MM.1S (cell line): Measurements from ENCODE around the gene ACOT13.
"Not testable (repeated sequence)": the region's sequence is repeated elsewhere in the genome, so short reads cannot be mapped to it uniquely, and the experiment has no call there.

Source experiments
- DNase-seq: peaks from one replicate; pipeline ENCODE4 v3.0.0-alpha.2; 2015
- H2AFZ ChIP-seq: fragments of 300-600 bp; sonication (generic); 2 replicates; pipeline ENCODE4 v1.6.0; 2016; ENCODE audit warnings: antibody characterized with exemption, low read length
- H3F3A ChIP-seq: fragments of 300-600 bp; sonication (generic); 2 replicates; pipeline ENCODE4 v1.6.1; 2016; ENCODE audit warnings: mild to moderate bottlenecking, antibody characterized with exemption, low read length, moderate library complexity, mixed read lengths; ENCODE audit not compliant: insufficient read depth
- H3K27ac ChIP-seq: fragments of 300-600 bp; sonication (generic); 2 replicates; pipeline ENCODE4 v1.5.1; 2016; ENCODE audit warnings: mild to moderate bottlenecking, low read length
- H3K27me3 ChIP-seq: fragments of 300-600 bp; sonication (generic); replicated peaks from 2 replicates; pipeline ENCODE4 v1.6.0; 2016; ENCODE audit warnings: low read length; ENCODE audit not compliant: insufficient read depth
- H3K36me3 ChIP-seq: fragments of 300-600 bp; sonication (generic); replicated peaks from 2 replicates; pipeline ENCODE4 v1.6.1; 2016; ENCODE audit warnings: mild to moderate bottlenecking, low read length, mixed read lengths; ENCODE audit not compliant: insufficient read depth
- H3K4me1 ChIP-seq: fragments of 300-600 bp; sonication (generic); 2 replicates; pipeline ENCODE4 v1.6.1; 2016; ENCODE audit warnings: low read length, mixed read lengths
- H3K4me2 ChIP-seq: fragments of 300-600 bp; sonication (generic); 2 replicates; pipeline ENCODE4 v1.6.0; 2016; ENCODE audit warnings: low read depth, low read length
- H3K4me3 ChIP-seq: fragments of 300-600 bp; sonication (generic); 2 replicates; pipeline ENCODE4 v1.5.1; 2016; ENCODE audit warnings: low read length, mixed read lengths
- H3K79me2 ChIP-seq: fragments of 300-600 bp; sonication (generic); 2 replicates; pipeline ENCODE4 v1.6.1; 2016; ENCODE audit warnings: mixed run types, low read length, mixed read lengths
- H3K9ac ChIP-seq: fragments of 300-600 bp; sonication (generic); 2 replicates; pipeline ENCODE4 v1.6.1; 2016; ENCODE audit warnings: low read length, mixed read lengths
- H3K9me2 ChIP-seq: fragments of 300-600 bp; sonication (generic); replicated peaks from 2 replicates; pipeline ENCODE4 v1.6.1; 2016; ENCODE audit warnings: mild to moderate bottlenecking, low read length, mixed read lengths; ENCODE audit not compliant: insufficient read depth
- H3K9me3 ChIP-seq: fragments of 300-600 bp; sonication (generic); replicated peaks from 2 replicates; pipeline ENCODE4 v1.6.1; 2016; ENCODE audit warnings: mild to moderate bottlenecking, low read length, mixed read lengths; ENCODE audit not compliant: insufficient read depth
- H4K20me1 ChIP-seq: fragments of 300-600 bp; sonication (generic); 2 replicates; pipeline ENCODE4 v1.6.1; 2016; ENCODE audit warnings: mild to moderate bottlenecking, low read length, moderate library complexity, mixed read lengths; ENCODE audit not compliant: insufficient read depth
- CTCF ChIP-seq: fragments of 300-600 bp; sonication (generic); IDR thresholded peaks from 2 replicates; pipeline ENCODE4 v1.5.1; 2016; ENCODE audit warnings: antibody characterized with exemption, low read length, mixed read lengths
- EZH2 ChIP-seq: fragments of 300-600 bp; sonication (generic); optimal IDR thresholded peaks from 2 replicates; pipeline ENCODE3; 2017; ENCODE audit warnings: low read depth, mild to moderate bottlenecking, antibody characterized with exemption, low read length, mixed read lengths
- EZH2phosphoT487 ChIP-seq: fragments of 300-600 bp; sonication (generic); IDR thresholded peaks from 2 replicates; pipeline ENCODE4 v1.6.1; 2018; ENCODE audit warnings: antibody characterized with exemption, low read length

Gene ACOT13

GRCh38 chr6:24673625-24674024, 6.7 kb downstream of the ACOT13 start:
- no peaks in the 10 kb centered on the region for H3K9me2 ChIP-seq
- H2AFZ ChIP-seq: no peak overlapping the region
- no peaks in the 10 kb centered on the region for H3K9me3 ChIP-seq
- no peak for DNase-seq
- no peak overlapping the region for H3K9ac ChIP-seq
- H3K4me1 ChIP-seq: no peaks in the 10 kb centered on the region
- H3K79me2 ChIP-seq: no peaks in the 10 kb centered on the region
- H3K27ac ChIP-seq: no peak overlapping the region
- H3K27me3 ChIP-seq: no peaks in the 10 kb centered on the region
- TF ChIP-seq EZH2 (no peak), CTCF (no peak), EZH2phosphoT487 (no peak)
- H3K36me3 ChIP-seq: no peaks in the 10 kb centered on the region
- no peak overlapping the region for H3K4me2 ChIP-seq
- no peaks in the 10 kb centered on the region for H4K20me1 ChIP-seq
- H3K4me3 ChIP-seq: no peak overlapping the region
- H3F3A ChIP-seq: no peaks in the 10 kb centered on the region

GRCh38 chr6:24678792-24679352, 12.0 kb downstream of the ACOT13 start:
- not testable (repeated sequence) for H3K27ac ChIP-seq, H3F3A ChIP-seq, H2AFZ ChIP-seq, H3K79me2 ChIP-seq, H3K4me1 ChIP-seq, H3K4me3 ChIP-seq, H3K36me3 ChIP-seq, H3K9ac ChIP-seq, H3K9me2 ChIP-seq, H3K9me3 ChIP-seq, DNase-seq, H3K27me3 ChIP-seq, H4K20me1 ChIP-seq, H3K4me2 ChIP-seq

GRCh38 chr6:24680582-24680981, 13.7 kb downstream of the ACOT13 start:
- DNase-seq: no peak
- Histone ChIP-seq H3K9me3 (no peaks in the 10 kb centered on the region), H3K79me2 (no peaks in the 10 kb centered on the region), H3F3A (no peaks in the 10 kb centered on the region), H3K4me1 (no peaks in the 10 kb centered on the region), H3K36me3 (no peaks in the 10 kb centered on the region), H3K4me2 (no peak overlapping the region), H3K27ac (no peak overlapping the region), H3K27me3 (no peaks in the 10 kb centered on the region), H3K9me2 (no peaks in the 10 kb centered on the region), H2AFZ (no peak overlapping the region), H3K9ac (no peak overlapping the region), H3K4me3 (no peak overlapping the region), H4K20me1 (no peaks in the 10 kb centered on the region)
- TF ChIP-seq EZH2phosphoT487: no peak
- TF ChIP-seq EZH2: no peak
- TF ChIP-seq CTCF: no peak

- no peak overlapping the region for H3K9ac ChIP-seq
Measured at GRCh38 chr6:24683297-24684296, 16.7 kb downstream of the ACOT13 start.

More at GRCh38 chr6:24683297-24684296, 16.7 kb downstream of the ACOT13 start:
- H3K27me3 ChIP-seq: no peaks in the 10 kb centered on the region
- H3K9me2 ChIP-seq: no peaks in the 10 kb centered on the region
- no peaks in the 10 kb centered on the region for H3F3A ChIP-seq
- no peaks in the 10 kb centered on the region for H3K4me1 ChIP-seq
- TF ChIP-seq EZH2phosphoT487 (no peak), EZH2 (no peak), CTCF (no peak)
- no peaks in the 10 kb centered on the region for H4K20me1 ChIP-seq
- no peak overlapping the region for H3K4me3 ChIP-seq
- H3K4me2 ChIP-seq: no peak overlapping the region
- H3K79me2 ChIP-seq: no peaks in the 10 kb centered on the region
- no peak overlapping the region for H3K27ac ChIP-seq
- no peaks in the 10 kb centered on the region for H3K36me3 ChIP-seq
- no peak overlapping the region for H2AFZ ChIP-seq
- no peaks in the 10 kb centered on the region for H3K9me3 ChIP-seq
- no peak for DNase-seq
